K562 (cell line): ENCODE data around the gene CDYL. TPM values are rescaled to one million over a fixed set of nuclear protein-coding genes. Genes with fewer than 3 reads are reported as not detected.

Experiments used
- ATAC-seq: fragments of 200-7000 bp; cut with Tn5 transposase; 3 replicates; pipeline ENCODE4 v1.9.1; 2020; ENCODE audit warnings: moderate library complexity
- BruUV-seq: library from RNA; stranded (reverse); fragments of 400-500 nt; replicated peaks from 2 replicates; lab custom pipeline; 2021; lab: Mats Ljungman, UMichigan
- CTCF ChIA-PET: fragments of 300-600 bp; formaldehyde crosslinking; extraction: SDS; loops from one replicate; lab custom pipeline; 2021; ENCODE audit warnings: low intra/inter-chr PET ratio; lab: Yijun Ruan, JAX
- POLR2A ChIA-PET: fragments of 300-600, 350-650 bp; sonication (Branson Sonifier 250); formaldehyde crosslinking; extraction: SDS; loops from one replicate; lab custom pipeline; 2021; ENCODE audit warnings: antibody characterized with exemption, inconsistent platforms; lab: Yijun Ruan, JAX
- DNase-seq, 4 experiments: peaks; one replicate each; pipeline versions ENCODE4 v3.0.0 to v3.0.0-alpha.2; 2011 to 2018; ENCODE audit warnings: low spot score in 3 of 4, mixed read lengths in 3 of 4; ENCODE audit errors: extremely low read depth in 1 of 4
- FAIRE-seq: peaks from 2 replicates; lab custom pipeline; 2011; peaks lifted over from hg19 to GRCh38; lab: Jason Lieb, UNC
- H2AFZ ChIP-seq: 2 replicates; pipeline ENCODE4 v1.6.0; 2011; ENCODE audit warnings: low read depth, low read length, control low read depth, inconsistent platforms
- H3K27ac ChIP-seq: fragments of 200-600 bp; 3 replicates; pipeline ENCODE4 v1.8.0; 2011; ENCODE audit warnings: low read depth, mild to moderate bottlenecking, control low read depth, inconsistent platforms, low read length, moderate library complexity, mixed read lengths; ENCODE audit errors: extremely low read depth
- H3K27me3 ChIP-seq, 2 experiments: fragments of 300-600 bp in 1 of 2; 2 replicates in 1 of 2; 3 replicates in 1 of 2; pipeline versions ENCODE4 v1.6.0 to v1.8.0; 2011; ENCODE audit warnings: inconsistent platforms in 2 of 2, low read length in 2 of 2, mild to moderate bottlenecking in 1 of 2, mixed read lengths in 1 of 2, moderate library complexity in 1 of 2; ENCODE audit not compliant: control insufficient read depth in 2 of 2, insufficient read depth in 2 of 2
- H3K36me3 ChIP-seq: fragments of 300-600 bp; 3 replicates; pipeline ENCODE4 v1.8.0; 2011; ENCODE audit warnings: mild to moderate bottlenecking, low read length, inconsistent platforms; ENCODE audit not compliant: control insufficient read depth, insufficient read depth
- H3K4me1 ChIP-seq, 2 experiments: fragments of 200-600 bp in 1 of 2; replicated peaks in 1 of 2; 2 replicates in 1 of 2; 3 replicates in 1 of 2; pipeline versions ENCODE4 v1.5.1 to v1.8.0; 2011; ENCODE audit warnings: inconsistent platforms in 2 of 2, low read length in 2 of 2, mild to moderate bottlenecking in 1 of 2, mixed read lengths in 1 of 2, moderate library complexity in 1 of 2; ENCODE audit not compliant: control insufficient read depth in 2 of 2, insufficient read depth in 2 of 2
- H3K4me2 ChIP-seq: 2 replicates; pipeline ENCODE4 v1.6.1; 2011; ENCODE audit warnings: low read length, control low read depth, inconsistent platforms, mixed read lengths; ENCODE audit not compliant: insufficient read depth
- H3K4me3 ChIP-seq: fragments of 200-600 bp; sonication (generic), shearing (Covaris generic); 2 replicates; pipeline ENCODE4 v1.5.1; 2016; ENCODE audit warnings: control low read depth, inconsistent platforms
- H3K79me2 ChIP-seq: fragments of 200-600 bp; 3 replicates; pipeline ENCODE4 v1.8.0; 2011; ENCODE audit warnings: low read length, inconsistent platforms; ENCODE audit not compliant: control insufficient read depth, insufficient read depth
- H3K9ac ChIP-seq, 2 experiments: 2 replicates each; pipeline versions ENCODE4 v1.6.0 to v1.6.1; 2011; ENCODE audit warnings: low read depth in 2 of 2, low read length in 2 of 2, control low read depth in 1 of 2, inconsistent platforms in 1 of 2, mild to moderate bottlenecking in 1 of 2, mixed read lengths in 1 of 2; ENCODE audit not compliant: insufficient read depth in 1 of 2
- H3K9me1 ChIP-seq: one replicate; pipeline ENCODE4 v1.6.0; 2011; ENCODE audit warnings: inconsistent platforms, mild to moderate bottlenecking, low read length, moderate library complexity; ENCODE audit not compliant: control insufficient read depth, insufficient read depth
- H3K9me3 ChIP-seq: replicated peaks from 2 replicates; pipeline ENCODE4 v1.5.1; 2011; ENCODE audit warnings: low read depth, low read length, inconsistent platforms; ENCODE audit not compliant: control insufficient read depth, insufficient read depth
- H4K20me1 ChIP-seq: replicated peaks from 2 replicates; pipeline ENCODE4 v1.6.1; 2011; ENCODE audit warnings: low read length, inconsistent platforms, mixed read lengths; ENCODE audit not compliant: control insufficient read depth, insufficient read depth
- CAMTA2 ChIP-seq: fragments of 250-450 bp; sonication (Bioruptor Pico); conservative IDR thresholded peaks from 2 replicates; pipeline ENCODE4 v1.5.1; 2022
- CBX3 ChIP-seq, 2 experiments: IDR thresholded peaks; 1 replicate in 1 of 2; 2 replicates in 1 of 2; pipeline ENCODE4 v1.6.1; 2012; ENCODE audit warnings: inconsistent platforms in 2 of 2, low read length in 2 of 2, borderline replicate concordance in 1 of 2, control low read depth in 1 of 2
- COPS2 ChIP-seq: fragments of 450-650 bp; conservative IDR thresholded peaks from 2 replicates; pipeline ENCODE4 v1.6.1; 2016; ENCODE audit warnings: mild to moderate bottlenecking, moderate library complexity
- DDX20 ChIP-seq: fragments of 450-650 bp; IDR thresholded peaks from 2 replicates; pipeline ENCODE4 v1.6.1; 2016; ENCODE audit warnings: missing genetic modification characterization, low read depth, mild to moderate bottlenecking, missing compliant biosample characterization, moderate library complexity
- FOXK2 ChIP-seq, 2 experiments: fragments of 450-650 bp; IDR thresholded peaks in 1 of 2; conservative IDR thresholded peaks in 1 of 2; 2 replicates each; pipeline ENCODE4 v1.6.1; 2016; ENCODE audit warnings: low read depth in 2 of 2, mild to moderate bottlenecking in 1 of 2
- FUS ChIP-seq: fragments of 200-400 bp; formaldehyde crosslinking; optimal IDR thresholded peaks from 2 replicates; pipeline ENCODE3; 2017; ENCODE audit warnings: low read depth, low read length
- HDAC3 ChIP-seq: fragments of 450-650 bp; IDR thresholded peaks from 2 replicates; pipeline ENCODE4 v1.6.1; 2018; ENCODE audit warnings: borderline replicate concordance, mild to moderate bottlenecking, moderate library complexity; ENCODE audit not compliant: partially characterized antibody
- HNRNPUL1 ChIP-seq: fragments of 200-400 bp; formaldehyde crosslinking; IDR thresholded peaks from 2 replicates; pipeline ENCODE4 v1.6.1; 2017; ENCODE audit warnings: low read length
- MCM7 ChIP-seq, 2 experiments: fragments of 450-650 bp; IDR thresholded peaks; 2 replicates each; pipeline ENCODE4 v1.6.1; 2016 to 2018
- MYNN ChIP-seq, 2 experiments: sonication (generic); formaldehyde crosslinking in 1 of 2; IDR thresholded peaks; 2 replicates each; pipeline versions ENCODE4 v1.5.0 to v1.6.1; 2016 to 2020; ENCODE audit warnings: antibody characterized with exemption in 1 of 2, missing genetic modification reagents in 1 of 2
- RNF2 ChIP-seq: sonication (generic); IDR thresholded peaks from 2 replicates; pipeline ENCODE4 v1.6.1; 2016
- SLC30A9 ChIP-seq: fragments of 250-450 bp; sonication (Bioruptor Pico); IDR thresholded peaks from 2 replicates; pipeline ENCODE4 v1.8.0; 2022; ENCODE audit warnings: mild to moderate bottlenecking, moderate library complexity
- ZBTB7A ChIP-seq: IDR thresholded peaks from 2 replicates; pipeline ENCODE4 v1.6.1; 2011; ENCODE audit warnings: low read depth, mild to moderate bottlenecking, low read length, moderate library complexity, borderline replicate concordance; ENCODE audit not compliant: control insufficient read depth
- ZC3H4 ChIP-seq: sonication (generic); formaldehyde crosslinking; IDR thresholded peaks from 2 replicates; pipeline ENCODE4 v1.9.0; 2021; ENCODE audit warnings: missing genetic modification reagents, borderline replicate concordance
- ZNF174 ChIP-seq: fragments of 250-450 bp; sonication (Bioruptor Pico); IDR thresholded peaks from 2 replicates; pipeline ENCODE4 v1.4.0; 2020; ENCODE audit warnings: mild to moderate bottlenecking
- ZNF354B ChIP-seq: fragments of 250-450 bp; sonication (Bioruptor Pico); IDR thresholded peaks from 2 replicates; pipeline ENCODE4 v1.4.0; 2020
- WGBS: fragments of 100-300 bp; shearing (Covaris generic); methylation state at CpG from one replicate; pipeline ENCODE4 v1.1.6; 2016; ENCODE audit warnings: low coverage, mixed read lengths; ENCODE audit not compliant: insufficient coverage; ENCODE audit errors: missing lambda C conversion rate; 5-methylcytosine and 5-hydroxymethylcytosine counted together
- in situ Hi-C: fragments of 300-500 bp; cut with MboI; formaldehyde crosslinking; loops from 4 replicates; pipeline ENCODE4 v1.15.0; 2018; ENCODE audit warnings: inconsistent platforms, mixed read lengths
- intact Hi-C: fragments of 100-400 bp; cut with micrococcal nuclease; formaldehyde crosslinking; loops from 2 replicates; pipeline ENCODE4 v1.14.2; 2022
- polyA plus RNA-seq, 8 experiments: library from polyadenylated mRNA; depleted of rRNA in 4 of 8; stranded (reverse) in 5 of 8; unstranded in 3 of 8; fragments of >200 nt; fragmentation: Nextera tagmentation in 2 of 8; fragmentation: Illumina TruSeq in 1 of 8; extraction: Ambion mirVana in 2 of 8; extraction: Trizol in 1 of 8; gene quantifications; 2 replicates each; pipeline versions ENCODE4 v1.2.1 to v1.2.3, GENCODE V29; 2011 to 2014; ENCODE audit warnings: inconsistent platforms in 1 of 8, missing spikeins in 1 of 8
- total RNA-seq, 7 experiments: library from RNA; depleted of rRNA in 6 of 7; stranded (reverse); fragments of >200 nt in 6 of 7; fragmentation: Illumina TruSeq in 2 of 7; extraction: Trizol in 2 of 7; gene quantifications; 2 replicates each; pipeline versions ENCODE4 v1.2.1 to v1.2.3, GENCODE V29; 2011 to 2021; ENCODE audit warnings: low replicate concordance in 1 of 7
- TF ChIP-seq, protein P1 (sequence below): fragments of 450-650 bp; formaldehyde crosslinking; IDR thresholded peaks from 2 replicates; pipeline ENCODE4 v1.4.0; 2022; ENCODE audit warnings: missing genetic modification characterization
- TF ChIP-seq, protein P2 (sequence below), 2 experiments: fragments of 450-650 bp in 1 of 2; sonication (generic) in 1 of 2; formaldehyde crosslinking in 1 of 2; IDR thresholded peaks in 1 of 2; conservative IDR thresholded peaks in 1 of 2; 2 replicates each; pipeline versions ENCODE4 v1.6.1 to v1.8.1; 2016 to 2023; ENCODE audit warnings: mild to moderate bottlenecking in 2 of 2, moderate library complexity in 2 of 2, inconsistent platforms in 1 of 2, missing genetic modification reagents in 1 of 2
- TF ChIP-seq, protein P3 (sequence below): fragments of 200-800 bp; sonication (Bioruptor generic); IDR thresholded peaks from 2 replicates; pipeline ENCODE4 v1.6.1; 2017; ENCODE audit warnings: missing genetic modification characterization, missing compliant biosample characterization

The CDYL gene
- total and polyA plus RNA-seq, 9 of the 15 experiments (the other 6 are each of a cell fraction or from before 2014, with no cell fraction given): 8.1 to 45.8 (median 40.8) TPM

DNA sequence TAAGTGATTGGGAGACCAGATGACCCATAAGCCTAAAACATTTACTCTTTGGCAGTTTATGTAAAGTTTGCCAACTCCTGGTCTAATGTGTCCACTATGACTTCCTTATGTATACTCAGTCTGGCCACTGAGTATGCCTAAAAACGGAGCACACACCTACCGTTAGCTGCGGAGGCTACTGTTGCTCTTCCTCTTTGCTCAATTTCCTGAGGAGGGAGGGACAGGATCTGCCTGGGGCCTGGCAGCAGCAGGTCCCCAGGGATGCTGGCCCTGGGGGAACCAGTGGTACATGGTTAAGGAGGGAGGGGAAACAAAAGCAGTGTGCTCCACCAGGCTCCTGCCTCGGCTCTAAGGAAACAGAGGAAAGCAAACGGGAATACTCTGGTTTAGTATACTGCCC is 113.5 kb downstream of the CDYL start:
- no peaks in the 10 kb centered on the region for H3K4me1 ChIP-seq
- intact Hi-C loops: no loop called here
- CTCF ChIA-PET: no interaction called here
- in situ Hi-C loops: no loop called here
- H3K9me1 ChIP-seq: peaks cover 3% of the 10 kb centered on the region
- H3K9me3 ChIP-seq: no peaks in the 10 kb centered on the region
- peaks cover 5% of the 10 kb centered on the region; the same call in 1 of the 2 replicates for H4K20me1 ChIP-seq
- DNase-seq (no peak), ATAC-seq (no peak), FAIRE-seq (no peak)
- H3K79me2 ChIP-seq: peaks cover 66% of the 10 kb centered on the region
- H3K36me3 ChIP-seq: peaks cover 23% of the 10 kb centered on the region; the same call in 2 of the 3 replicates
- no peak overlapping the region for H3K4me3 ChIP-seq
- POLR2A ChIA-PET: interaction anchor here (0.6 to 1.6 kb wide), 2 partner anchors 14 to 1883 kb away, joined by 3 to 4 read pairs; no protein-coding TSS in a partner anchor
- H2AFZ ChIP-seq: no peak overlapping the region
- no peak overlapping the region for H3K4me2 ChIP-seq
- no TSS peak for BruUV-seq
- no peaks in the 10 kb centered on the region for H3K27me3 ChIP-seq
- H3K27ac ChIP-seq: no peak overlapping the region
- H3K9ac ChIP-seq: no peak overlapping the region
- 85% methylated on average over 5 of the region's 5 CpGs for WGBS
- TF ChIP-seq SLC30A9 (no peak), CBX3 (IDR thresholded peaks at IDR 0.05; ENCODE audit: borderline replicate concordance in 1 of 2, low read length in 2 of 2) (no peak), ZBTB7A (no peak), ZNF354B (no peak), COPS2 (no peak), RNF2 (no peak), MYNN (IDR thresholded peaks at IDR 0.05) (no peak), MYNN (CRISPR knock-in tag; IDR thresholded peaks at IDR 0.05) (no peak), HNRNPUL1 (no peak), ZC3H4 (no peak), FUS (no peak), FOXK2 (conservative IDR thresholded peaks at IDR 0.05 in 1 of 2, IDR thresholded peaks at IDR 0.05 in 1 of 2; ENCODE audit: low read depth in 2 of 2) (no peak), MCM7 (IDR thresholded peaks at IDR 0.05) (no peak), HDAC3 (no peak), DDX20 (tag) (no peak), CAMTA2 (no peak), ZNF174 (CRISPR knock-in tag) (no peak)
- TF ChIP-seq, protein P1, sequence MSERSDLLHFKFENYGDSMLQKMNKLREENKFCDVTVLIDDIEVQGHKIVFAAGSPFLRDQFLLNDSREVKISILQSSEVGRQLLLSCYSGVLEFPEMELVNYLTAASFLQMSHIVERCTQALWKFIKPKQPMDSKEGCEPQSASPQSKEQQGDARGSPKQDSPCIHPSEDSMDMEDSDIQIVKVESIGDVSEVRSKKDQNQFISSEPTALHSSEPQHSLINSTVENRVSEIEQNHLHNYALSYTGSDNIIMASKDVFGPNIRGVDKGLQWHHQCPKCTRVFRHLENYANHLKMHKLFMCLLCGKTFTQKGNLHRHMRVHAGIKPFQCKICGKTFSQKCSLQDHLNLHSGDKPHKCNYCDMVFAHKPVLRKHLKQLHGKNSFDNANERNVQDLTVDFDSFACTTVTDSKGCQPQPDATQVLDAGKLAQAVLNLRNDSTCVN: no peak
- TF ChIP-seq, protein P2, sequence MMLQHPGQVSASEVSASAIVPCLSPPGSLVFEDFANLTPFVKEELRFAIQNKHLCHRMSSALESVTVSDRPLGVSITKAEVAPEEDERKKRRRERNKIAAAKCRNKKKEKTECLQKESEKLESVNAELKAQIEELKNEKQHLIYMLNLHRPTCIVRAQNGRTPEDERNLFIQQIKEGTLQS (IDR thresholded peaks at IDR 0.05): no peak
- TF ChIP-seq, protein P2 (CRISPR knock-in tag; conservative IDR thresholded peaks at IDR 0.05): no peak
- TF ChIP-seq, protein P3, sequence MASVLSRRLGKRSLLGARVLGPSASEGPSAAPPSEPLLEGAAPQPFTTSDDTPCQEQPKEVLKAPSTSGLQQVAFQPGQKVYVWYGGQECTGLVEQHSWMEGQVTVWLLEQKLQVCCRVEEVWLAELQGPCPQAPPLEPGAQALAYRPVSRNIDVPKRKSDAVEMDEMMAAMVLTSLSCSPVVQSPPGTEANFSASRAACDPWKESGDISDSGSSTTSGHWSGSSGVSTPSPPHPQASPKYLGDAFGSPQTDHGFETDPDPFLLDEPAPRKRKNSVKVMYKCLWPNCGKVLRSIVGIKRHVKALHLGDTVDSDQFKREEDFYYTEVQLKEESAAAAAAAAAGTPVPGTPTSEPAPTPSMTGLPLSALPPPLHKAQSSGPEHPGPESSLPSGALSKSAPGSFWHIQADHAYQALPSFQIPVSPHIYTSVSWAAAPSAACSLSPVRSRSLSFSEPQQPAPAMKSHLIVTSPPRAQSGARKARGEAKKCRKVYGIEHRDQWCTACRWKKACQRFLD: no peak
